GM12891 (cell line): ENCODE results near the gene TTC13.

Experiments
- DNase-seq: peaks from one replicate; pipeline ENCODE4 v3.0.0; 2011; ENCODE audit warnings: low spot score; ENCODE audit not compliant: insufficient read length
- FAIRE-seq: peaks from 2 replicates; lab custom pipeline; 2011; peaks lifted over from hg19 to GRCh38; lab: Jason Lieb, UNC
- PAX5 ChIP-seq: IDR thresholded peaks from 2 replicates; pipeline ENCODE4 v1.6.1; 2011; ENCODE audit warnings: low read length, moderate library complexity, mild to moderate bottlenecking; ENCODE audit not compliant: insufficient read depth, severe bottlenecking
- POLR2A ChIP-seq: IDR thresholded peaks from 2 replicates; pipeline ENCODE4 v1.6.1; 2011; ENCODE audit warnings: low read depth, low read length, control low read depth
- POLR2AphosphoS5 ChIP-seq: IDR thresholded peaks from 2 replicates; pipeline ENCODE4 v1.6.1; 2011; ENCODE audit warnings: low read depth, low read length, control low read depth
- POU2F2 ChIP-seq: IDR thresholded peaks from 2 replicates; pipeline ENCODE4 v1.6.1; 2011; ENCODE audit warnings: low read depth, mild to moderate bottlenecking, control low read depth, low read length, moderate library complexity
- SPI1 ChIP-seq: IDR thresholded peaks from 2 replicates; pipeline ENCODE4 v1.6.1; 2011; ENCODE audit warnings: low read depth, low read length, control low read depth
- TAF1 ChIP-seq: IDR thresholded peaks from 2 replicates; pipeline ENCODE4 v1.6.1; 2011; ENCODE audit warnings: low read depth, low read length, control low read depth

Gene TTC13

DNA sequence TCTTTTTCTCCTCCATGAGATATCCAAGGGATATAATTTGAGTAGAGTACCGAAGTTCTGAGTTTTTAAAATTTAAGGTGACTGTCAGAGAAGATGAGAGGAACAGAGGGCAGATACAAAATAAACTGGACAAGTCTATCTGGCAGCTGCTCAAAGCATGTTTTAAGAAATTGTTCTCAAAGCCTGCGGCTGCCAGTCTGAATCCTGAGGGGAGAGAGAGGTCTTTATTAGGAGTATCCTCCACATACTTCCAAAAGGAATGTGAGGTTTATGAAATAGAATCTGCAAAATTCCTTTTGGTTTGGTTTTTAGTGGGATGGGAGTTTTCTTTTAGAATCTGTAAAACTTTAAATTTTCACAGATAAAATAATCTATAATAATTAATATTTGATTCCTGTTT lies 41.3 kb downstream of the TTC13 start:
- FAIRE-seq, result no peak
- TF ChIP-seq POLR2AphosphoS5, result no peak
- DNase-seq, result no peak

DNA sequence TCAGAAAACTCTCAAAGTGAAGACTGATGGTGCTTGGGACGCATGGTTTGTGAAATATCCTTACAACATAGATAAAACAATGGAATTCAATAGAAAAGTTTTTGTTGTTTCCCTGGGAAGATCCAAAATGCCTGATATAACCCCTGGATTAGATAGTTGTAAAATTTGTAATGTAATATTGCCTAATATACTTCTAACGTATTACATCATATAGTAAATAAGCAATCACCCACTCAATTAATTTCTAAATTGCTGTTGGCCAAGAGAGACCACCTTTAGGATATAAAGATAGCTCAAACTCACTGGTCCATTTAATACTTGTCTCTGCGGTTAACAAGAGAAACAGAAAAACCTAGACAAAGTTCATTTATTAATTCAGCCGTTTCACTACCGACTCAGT lies 42.2 kb downstream of the TTC13 start:
- no peak for TF ChIP-seq POLR2A
- no peak for TF ChIP-seq PAX5
- no peak for TF ChIP-seq TAF1
- no peak for TF ChIP-seq POLR2AphosphoS5
- no peak for TF ChIP-seq SPI1
- TF ChIP-seq POU2F2, result no peak
- FAIRE-seq (no peak), DNase-seq (no peak)

DNA sequence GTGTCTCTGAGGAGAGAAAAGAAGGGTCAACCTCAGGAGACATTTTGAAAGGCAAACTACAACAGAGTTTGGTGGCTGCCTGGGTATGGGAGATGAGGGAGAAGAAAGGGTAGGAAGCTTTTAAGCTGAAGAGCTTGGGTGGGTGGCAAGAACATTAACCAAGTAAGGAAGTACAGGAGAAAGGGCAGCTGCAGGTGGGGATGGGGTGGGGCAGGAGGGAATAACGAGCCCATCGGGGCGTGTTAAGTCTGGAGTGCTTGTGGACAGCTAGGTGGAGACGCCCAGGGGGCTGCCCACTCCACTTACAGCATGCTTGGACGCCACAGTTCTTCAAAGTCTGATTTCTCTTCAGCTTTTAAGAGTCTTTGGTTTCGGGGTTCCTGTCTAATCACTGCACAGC lies 42.8 kb downstream of the TTC13 start:
- no peak for DNase-seq
- FAIRE-seq, result no peak
- no peak for TF ChIP-seq SPI1
- no peak for TF ChIP-seq PAX5
- no peak for TF ChIP-seq TAF1
- no peak for TF ChIP-seq POLR2AphosphoS5
- TF ChIP-seq POU2F2, result no peak
- no peak for TF ChIP-seq POLR2A

DNA sequence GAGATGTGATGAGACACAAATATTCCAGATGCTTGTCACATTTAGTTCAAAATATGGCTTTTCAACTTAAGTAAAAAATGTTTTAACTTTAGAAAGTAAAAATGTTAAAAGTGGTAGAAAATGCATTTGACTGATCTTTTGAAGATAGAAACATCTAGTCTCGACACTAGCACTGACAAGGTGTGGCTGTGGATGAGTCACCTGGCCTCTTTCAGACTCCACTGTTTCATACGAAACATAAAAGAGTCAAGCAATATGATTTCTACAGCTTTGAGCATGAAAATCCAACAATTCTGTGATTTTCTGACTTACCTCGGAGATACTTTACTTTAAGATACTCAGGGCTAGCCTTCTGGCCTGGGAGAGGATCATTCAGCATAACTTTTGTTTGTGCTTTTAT lies 47.7 kb downstream of the TTC13 start:
- no peak for FAIRE-seq
- TF ChIP-seq TAF1, result no peak
- TF ChIP-seq POU2F2, result no peak
- no peak for TF ChIP-seq PAX5
- no peak for TF ChIP-seq SPI1
- TF ChIP-seq POLR2AphosphoS5, result no peak
- TF ChIP-seq POLR2A, result no peak
- DNase-seq, result no peak

DNA sequence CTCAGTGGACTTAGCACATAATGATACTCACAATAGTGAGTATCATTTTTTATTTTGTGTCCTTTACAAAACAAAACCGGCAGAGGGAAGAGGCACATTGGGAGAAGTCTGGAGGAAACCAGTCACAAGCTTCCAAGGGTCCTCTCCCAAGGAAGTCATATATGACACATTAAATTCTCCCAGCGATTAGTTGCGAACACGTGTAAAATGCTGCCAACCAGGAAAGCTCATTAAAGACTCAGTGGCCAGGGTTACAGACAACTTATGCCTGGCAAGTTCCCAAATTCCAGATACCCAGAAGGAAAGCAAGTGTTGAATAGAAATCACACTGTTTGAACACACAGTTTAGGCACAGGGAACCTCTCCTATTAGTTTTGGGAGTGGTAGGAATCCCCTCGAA lies 52.5 kb downstream of the TTC13 start:
- TF ChIP-seq PAX5 (no peak), POU2F2 (no peak), TAF1 (no peak), POLR2A (no peak), SPI1 (no peak), POLR2AphosphoS5 (no peak)
- DNase-seq (no peak), FAIRE-seq (no peak)

DNA sequence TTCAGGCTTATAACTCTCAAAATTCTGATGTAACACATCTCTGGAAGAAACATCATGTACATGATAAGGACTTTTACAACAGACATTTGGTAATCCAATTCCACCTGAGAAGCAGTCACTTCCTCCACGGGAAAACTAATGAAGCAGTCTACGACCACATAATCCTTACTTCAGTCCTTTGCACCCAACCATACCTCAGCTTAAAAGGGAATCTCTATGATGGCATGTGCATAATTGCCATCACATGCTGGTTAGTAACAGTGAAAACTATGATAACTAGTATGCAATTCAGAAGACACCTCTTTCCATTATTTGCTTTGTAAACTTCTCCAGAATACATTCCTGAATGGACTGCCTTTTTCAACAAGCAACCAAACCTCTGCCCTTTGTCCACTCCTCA lies 53.1 kb downstream of the TTC13 start:
- FAIRE-seq (no peak), DNase-seq (no peak)
- TF ChIP-seq POU2F2, result no peak
- no peak for TF ChIP-seq TAF1
- TF ChIP-seq POLR2AphosphoS5, result no peak
- no peak for TF ChIP-seq SPI1
- no peak for TF ChIP-seq POLR2A
- no peak for TF ChIP-seq PAX5

DNA sequence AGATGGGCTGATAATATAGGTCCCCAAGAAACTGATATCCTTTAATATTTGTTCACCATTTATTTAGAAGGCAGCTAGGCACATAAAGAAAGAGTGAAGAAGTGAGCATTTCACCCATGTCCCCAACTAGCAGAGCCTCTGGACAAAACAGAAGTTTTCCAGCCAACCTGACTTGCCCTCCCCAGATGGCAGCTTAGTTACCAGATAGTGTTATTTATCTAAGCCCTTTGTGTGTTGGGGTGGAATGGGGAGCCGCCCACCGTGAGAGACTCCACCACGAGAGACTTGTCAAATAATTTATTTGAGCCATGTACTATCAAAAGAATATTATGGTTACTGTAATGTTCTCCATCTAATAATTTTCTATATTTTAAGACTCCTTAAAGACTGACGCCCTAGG lies 55.5 kb downstream of the TTC13 start:
- TF ChIP-seq PAX5 (no peak), SPI1 (no peak), POLR2AphosphoS5 (no peak), POLR2A (no peak), TAF1 (no peak), POU2F2 (no peak)
- FAIRE-seq (no peak), DNase-seq (no peak)

DNA sequence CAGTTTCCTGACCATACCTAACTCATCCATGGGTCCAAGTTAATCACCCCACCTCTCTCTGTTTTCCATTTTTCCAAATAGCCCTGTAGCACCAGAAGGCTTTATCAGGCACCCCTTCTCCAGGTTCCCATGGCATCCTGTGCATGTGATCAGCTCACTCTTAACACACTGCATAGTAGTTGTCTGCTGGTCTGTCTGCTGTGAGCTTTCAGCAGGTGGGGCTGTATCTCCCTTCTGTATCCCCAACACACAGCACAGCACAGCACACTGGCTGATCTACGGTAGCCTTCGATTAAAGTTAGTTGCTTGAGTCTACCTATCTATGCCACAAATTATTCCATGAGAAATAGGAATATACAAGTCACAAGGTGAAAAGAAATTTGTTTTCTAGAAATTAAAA lies 56.0 kb downstream of the TTC13 start:
- DNase-seq, result no peak

DNA sequence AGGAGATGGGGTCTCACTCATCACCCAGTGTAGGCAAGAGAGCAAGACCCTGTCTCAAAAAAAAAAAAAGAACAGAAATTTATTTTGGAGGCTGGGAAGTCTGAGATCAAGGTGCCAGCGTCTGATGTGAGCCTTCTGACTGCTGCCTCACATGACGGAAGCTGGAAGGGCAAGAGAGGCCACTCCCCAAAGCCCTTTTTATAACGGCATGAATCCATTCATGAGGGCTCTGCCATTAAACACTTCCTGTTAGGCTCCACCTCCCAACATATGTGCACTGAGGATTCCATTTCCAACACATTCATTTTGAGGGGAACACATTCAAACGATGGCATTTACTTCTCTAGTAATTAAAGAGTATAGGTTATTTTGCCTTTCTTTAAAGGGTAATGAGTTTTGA lies 59.5 kb downstream of the TTC13 start:
- TF ChIP-seq TAF1 (no peak), SPI1 (no peak), POLR2AphosphoS5 (no peak), PAX5 (no peak)
- FAIRE-seq (no peak), DNase-seq (no peak)

More for the DNA sequence above, 56.0 kb downstream of the TTC13 start:
- TF ChIP-seq PAX5 (no peak), SPI1 (no peak), TAF1 (no peak), POU2F2 (no peak), POLR2A (no peak), POLR2AphosphoS5 (no peak)
- no peak for FAIRE-seq

DNA sequence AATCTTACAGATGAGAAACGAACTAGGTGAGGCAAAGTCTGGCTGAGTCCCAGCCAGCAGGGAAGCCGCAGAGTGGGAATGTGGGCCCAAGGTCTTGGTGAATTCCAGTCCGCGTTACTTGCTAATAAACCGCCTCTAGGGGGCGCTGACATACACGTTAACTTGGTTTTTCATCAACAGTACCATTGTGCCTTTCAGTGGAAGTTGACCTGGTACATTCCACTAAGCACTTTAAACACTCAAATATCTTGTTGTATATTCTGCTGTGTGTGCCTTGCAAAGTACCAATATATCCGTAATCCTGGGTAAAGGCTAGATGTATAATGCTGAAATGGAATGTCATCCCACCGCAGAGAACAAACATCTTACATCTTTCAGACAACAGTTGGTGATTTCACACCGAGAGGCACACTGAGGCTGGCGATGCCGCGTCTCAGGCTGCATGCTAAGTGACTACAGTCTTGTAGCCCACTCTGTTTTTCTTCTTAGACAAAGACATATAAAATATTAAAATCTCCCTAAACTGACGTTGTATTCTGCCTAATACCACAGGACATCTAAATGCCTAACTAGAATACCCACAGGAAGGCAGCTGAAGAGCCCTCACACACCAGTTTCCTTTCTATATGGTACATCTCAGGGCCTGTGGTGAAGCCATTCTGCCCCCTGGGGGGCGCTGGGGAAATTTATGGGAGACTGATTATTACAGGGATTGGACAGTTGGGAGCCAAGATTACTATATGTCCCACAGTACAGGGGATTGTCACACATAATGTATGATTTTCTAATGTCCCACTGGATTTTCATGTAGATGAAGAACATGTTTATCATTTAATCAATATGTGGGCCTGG lies 61.2 kb downstream of the TTC13 start:
- DNase-seq, result peak; percentile 25
- peak; percentile 89 for FAIRE-seq
- no peak for TF ChIP-seq TAF1
- no peak for TF ChIP-seq POLR2AphosphoS5
- no peak for TF ChIP-seq POU2F2
- TF ChIP-seq PAX5, result no peak
- TF ChIP-seq SPI1, result no peak
- TF ChIP-seq POLR2A, result no peak
